SIG-M5 (cell line): ENCODE measurements around the gene FANK1.
"Not testable (repeated sequence)": the region's sequence is repeated elsewhere in the genome, so short reads cannot be mapped to it uniquely, and the experiment has no call there.

ENCODE experiments used
- DNase-seq: peaks from one replicate; lab custom pipeline; 2025; lab: John Stamatoyannopoulos, UW

FANK1 gene

GRCh38 chr10:125889441-125889840, 6.9 kb upstream of the FANK1 start:
- DNase-seq = not testable (repeated sequence)

- DNase-seq = not testable (repeated sequence)
Measured at GRCh38 chr10:125892402-125892801, 4.0 kb upstream of the FANK1 start.

- DNase-seq = not testable (repeated sequence)
Measured at GRCh38 chr10:125894176-125894575, 2.2 kb upstream of the FANK1 start.

GRCh38 chr10:125895130-125896087, 955 bp upstream of the FANK1 start:
- not testable (repeated sequence) for DNase-seq

GRCh38 chr10:125897317-125897716, 953 bp downstream of the FANK1 start:
- not testable (repeated sequence) for DNase-seq

GRCh38 chr10:125900963-125901362, 4.6 kb downstream of the FANK1 start:
- DNase-seq = not testable (repeated sequence)

- DNase-seq = not testable (repeated sequence)
Measured at GRCh38 chr10:125903135-125903640, 6.8 kb downstream of the FANK1 start.

- DNase-seq = not testable (repeated sequence)
Measured at GRCh38 chr10:125905069-125905994, 9.0 kb downstream of the FANK1 start.

GRCh38 chr10:125907598-125907997, 11.2 kb downstream of the FANK1 start:
- peak; percentile 11 for DNase-seq

GRCh38 chr10:125908813-125909212, 12.4 kb downstream of the FANK1 start:
- DNase-seq = not testable (repeated sequence)

GRCh38 chr10:125909491-125909890, 13.1 kb downstream of the FANK1 start:
- not testable (repeated sequence) for DNase-seq

- no peak for DNase-seq
Measured at GRCh38 chr10:125911145-125911544, 14.8 kb downstream of the FANK1 start.

GRCh38 chr10:125911990-125912389, 15.6 kb downstream of the FANK1 start:
- no peak for DNase-seq

- not testable (repeated sequence) for DNase-seq
Measured at GRCh38 chr10:125913277-125913676, 16.9 kb downstream of the FANK1 start.

GRCh38 chr10:125916977-125917376, 20.6 kb downstream of the FANK1 start:
- DNase-seq = no peak

GRCh38 chr10:125917704-125918361, 21.5 kb downstream of the FANK1 start:
- DNase-seq = not testable (repeated sequence)

GRCh38 chr10:125921643-125922306, 25.4 kb downstream of the FANK1 start:
- DNase-seq = not testable (repeated sequence)

GRCh38 chr10:125925262-125925834, 29.0 kb downstream of the FANK1 start:
- no peak for DNase-seq

GRCh38 chr10:125926247-125926646, 29.9 kb downstream of the FANK1 start:
- DNase-seq = no peak

GRCh38 chr10:125927265-125927664, 30.9 kb downstream of the FANK1 start:
- DNase-seq = not testable (repeated sequence)
